Sciatic nerve (tissue), 2 donors: ENCODE measurements around the gene MCM7. TPM values are rescaled to one million over a fixed set of nuclear protein-coding genes. Genes with fewer than 3 reads are reported as not detected.
"Not testable (repeated sequence)": the region's sequence is repeated elsewhere in the genome, so short reads cannot be mapped to it uniquely, and the experiment has no call there.

Source experiments
- ATAC-seq: fragments of 200-7000 bp; cut with Tn5 transposase; one replicate; pipeline ENCODE4 v1.9.1; 2020; ENCODE audit warnings: mild to moderate bottlenecking, moderate library complexity
- DNase-seq: peaks from one replicate; pipeline ENCODE4 v3.0.0-alpha.2; 2020; ENCODE audit warnings: low spot score
- intact Hi-C: fragments of 100-400 bp; cut with DNase I; formaldehyde crosslinking; loops from one replicate; pipeline ENCODE4 v1.14.2; 2022
- total RNA-seq: library from RNA; stranded (reverse); fragmentation: NEBNext Ultra II Directional; extraction: Animal tissue kit (Norgen Biotek cat#: 25700); gene quantifications from one replicate; pipeline ENCODE4 v1.2.1, GENCODE V29; 2021
- donor health status: DM: no; HTN: no; CAD: no.
- donor health status: DM: no; HTN: no; CAD: no.

The MCM7 gene
- total RNA-seq = 42.4 TPM

GRCh38 chr7:100101016-100101862 lies at the start of gene MCM7, which contains the start of gene AP4M1:
Gene MCM7 (minus strand): TSS chr7:100101397. CDS start chr7:100101294, 103 bp downstream.
Gene AP4M1 (plus strand): TSS chr7:100101643. CDS start chr7:100101715, 72 bp downstream.
- DNase-seq = peak; percentile 99
- peak; percentile 97 for ATAC-seq
- intact Hi-C loops = no loop called here

- intact Hi-C loops = no loop called here
- ATAC-seq (peak; percentile 99), DNase-seq (peak; percentile 99)
Observed at GRCh38 chr7:100148559-100149328, 47.5 kb upstream of the MCM7 start, which contains the start of gene LAMTOR4. Gene LAMTOR4 (plus strand): TSS chr7:100148918. CDS start chr7:100148973, 55 bp downstream.

GRCh38 chr7:100148225-100148558 lies 47.0 kb upstream of the MCM7 start:
- ATAC-seq (no peak), DNase-seq (no peak)
- intact Hi-C loops = no loop called here

- intact Hi-C loops = no loop called here
- DNase-seq = no peak
- no peak for ATAC-seq
Observed at GRCh38 chr7:100147278-100147677, 46.1 kb upstream of the MCM7 start.

- ATAC-seq, intact Hi-C loops, DNase-seq: not testable (repeated sequence)
Observed at GRCh38 chr7:100146350-100146749, 45.2 kb upstream of the MCM7 start.

- intact Hi-C loops = no loop called here
- DNase-seq (no peak), ATAC-seq (no peak)
Observed at GRCh38 chr7:100142461-100142860, 41.3 kb upstream of the MCM7 start.

GRCh38 chr7:100141555-100141949 lies 40.4 kb upstream of the MCM7 start:
- DNase-seq (no peak), ATAC-seq (no peak)
- intact Hi-C loops = no loop called here

- ATAC-seq (no peak), DNase-seq (no peak)
- intact Hi-C loops = loop anchor here (10.0 kb wide), 1 partner anchor 67 kb away; no protein-coding TSS in a partner anchor
Observed at GRCh38 chr7:100137851-100138760, 36.9 kb upstream of the MCM7 start.

- ATAC-seq (peak; percentile 80), DNase-seq (no peak)
- intact Hi-C loops = loop anchor here (10.0 kb wide), 1 partner anchor 72 kb away; no protein-coding TSS in a partner anchor
Observed at GRCh38 chr7:100132697-100133151, 31.5 kb upstream of the MCM7 start.

- intact Hi-C loops = loop anchor here (10.0 kb wide), 1 partner anchor 73 kb away; no protein-coding TSS in a partner anchor
- no peak for ATAC-seq
- no peak for DNase-seq
Observed at GRCh38 chr7:100132126-100132525, 30.9 kb upstream of the MCM7 start.

- ATAC-seq (no peak), DNase-seq (peak; percentile 90)
Observed at GRCh38 chr7:100130608-100131453, 29.6 kb upstream of the MCM7 start.

GRCh38 chr7:100130220-100130607 lies 29.0 kb upstream of the MCM7 start:
- not testable (repeated sequence) for DNase-seq, ATAC-seq
- intact Hi-C loops = loop anchor here (10.0 kb wide), 1 partner anchor 75 kb away; no protein-coding TSS in a partner anchor

More at GRCh38 chr7:100130608-100131453, 29.6 kb upstream of the MCM7 start:
- intact Hi-C loops = loop anchor here (10.0 kb wide), 1 partner anchor 74 kb away; no protein-coding TSS in a partner anchor

GRCh38 chr7:100128637-100128963 lies 27.4 kb upstream of the MCM7 start:
- intact Hi-C loops = no loop called here
- ATAC-seq (no peak), DNase-seq (no peak)

- no peak for DNase-seq
- intact Hi-C loops = no loop called here
- no peak for ATAC-seq
Observed at GRCh38 chr7:100127866-100128636, 26.9 kb upstream of the MCM7 start.

- peak; percentile 95 for ATAC-seq
- DNase-seq = peak; percentile 93
- intact Hi-C loops = no loop called here
Observed at GRCh38 chr7:100126931-100127865, 26.0 kb upstream of the MCM7 start, which contains the start of gene MBLAC1. Gene MBLAC1 (plus strand): TSS chr7:100126967. CDS start chr7:100127396, 429 bp downstream.
